GM19099 (cell line): Measurements from ENCODE around the gene PEX1.

ENCODE experiments used
- POLR2A ChIP-seq: IDR thresholded peaks from 3 replicates; pipeline ENCODE4 v1.6.1; 2011; ENCODE audit warnings: low read depth; ENCODE audit not compliant: insufficient read length; ENCODE audit errors: extremely low read depth

The PEX1 gene

DNA sequence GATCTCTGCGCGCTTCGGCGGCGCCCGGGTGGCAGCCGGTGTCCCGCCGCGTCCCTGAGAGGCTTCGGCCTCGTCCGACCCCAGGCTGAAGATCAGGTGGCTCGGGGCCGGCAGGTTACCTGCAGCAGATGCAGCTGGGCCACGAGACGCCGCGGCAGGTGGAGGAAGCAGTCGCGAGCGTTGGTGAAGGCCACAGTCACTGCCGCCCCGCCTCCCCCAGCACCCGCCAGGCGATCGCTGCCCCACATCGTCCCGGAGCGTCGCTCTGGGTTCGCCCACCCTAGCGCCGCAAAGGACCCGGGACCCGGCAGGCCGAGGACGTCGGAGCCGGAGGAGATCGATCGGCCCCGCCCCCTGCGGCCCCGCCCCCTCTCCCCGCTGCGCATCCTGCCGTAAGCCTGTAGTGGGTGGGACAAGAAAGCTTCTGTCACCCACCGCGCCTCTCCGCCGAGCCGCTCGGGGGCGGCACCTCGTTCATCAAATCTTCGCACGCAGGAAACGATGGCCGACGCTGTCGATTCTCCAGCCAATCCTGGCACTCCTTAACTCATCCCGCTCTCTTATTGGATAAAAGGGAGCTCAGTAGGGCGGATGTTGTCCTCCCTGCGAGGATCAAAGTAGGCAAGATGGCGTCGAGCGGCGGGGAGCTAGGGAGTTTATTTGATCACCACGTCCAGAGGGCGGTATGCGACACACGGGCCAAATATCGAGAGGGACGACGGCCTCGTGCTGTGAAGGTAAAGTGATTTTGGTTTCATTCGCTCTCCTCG, at the start of gene PEX1, which contains the start of gene RBM48:
PEX1 (minus strand) TSS at position 333 of the 770 bp plus-strand sequence; CDS start at position 248, 85 bp downstream.
RBM48 (plus strand) TSS at position 608 of the 770 bp plus-strand sequence; CDS start at position 627, 19 bp downstream.
- peak; percentile 83 for TF ChIP-seq POLR2A

- TF ChIP-seq POLR2A = no peak
Measured at GRCh38 chr7:92576296-92576695, 48.0 kb upstream of the PEX1 start.

DNA sequence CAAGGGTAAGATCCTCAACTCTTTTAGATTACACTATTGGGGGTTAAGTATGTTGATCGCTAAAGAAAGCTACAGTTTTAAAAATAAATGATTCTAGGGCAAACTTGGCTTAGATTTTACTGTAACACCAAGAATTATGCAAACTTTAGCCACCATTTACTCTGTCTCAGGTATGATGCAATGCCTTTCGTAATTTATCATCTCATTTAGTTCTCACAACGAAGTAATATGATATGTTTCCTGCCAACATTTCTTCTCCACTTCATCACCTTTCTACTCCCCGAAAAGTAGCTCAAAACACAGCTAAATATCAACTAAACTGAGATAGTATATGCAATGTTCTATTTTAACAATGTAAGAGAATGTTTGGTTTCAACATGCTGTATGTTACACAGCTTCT, 40.8 kb upstream of the PEX1 start:
- TF ChIP-seq POLR2A = no peak

DNA sequence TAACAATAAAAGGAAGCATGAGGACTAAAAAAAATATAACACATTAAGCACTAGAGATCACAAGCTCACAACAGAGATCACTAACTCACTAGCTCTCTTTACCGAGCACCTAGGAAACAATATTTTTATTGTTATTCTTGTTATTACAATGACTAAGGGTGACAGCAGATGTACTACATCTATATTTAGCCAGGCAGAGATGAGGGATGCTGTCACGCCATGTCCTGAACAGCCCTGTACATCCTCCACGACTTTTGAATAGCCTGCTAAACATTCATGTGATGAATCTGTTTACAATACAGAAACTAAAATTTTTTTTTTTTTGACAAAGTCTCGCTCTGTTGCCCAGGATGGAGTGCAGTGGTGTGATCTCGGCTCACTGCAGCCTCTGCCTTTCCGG, 39.1 kb upstream of the PEX1 start:
- no peak for TF ChIP-seq POLR2A

- no peak for TF ChIP-seq POLR2A
Measured at GRCh38 chr7:92563345-92563744, 35.0 kb upstream of the PEX1 start.

DNA sequence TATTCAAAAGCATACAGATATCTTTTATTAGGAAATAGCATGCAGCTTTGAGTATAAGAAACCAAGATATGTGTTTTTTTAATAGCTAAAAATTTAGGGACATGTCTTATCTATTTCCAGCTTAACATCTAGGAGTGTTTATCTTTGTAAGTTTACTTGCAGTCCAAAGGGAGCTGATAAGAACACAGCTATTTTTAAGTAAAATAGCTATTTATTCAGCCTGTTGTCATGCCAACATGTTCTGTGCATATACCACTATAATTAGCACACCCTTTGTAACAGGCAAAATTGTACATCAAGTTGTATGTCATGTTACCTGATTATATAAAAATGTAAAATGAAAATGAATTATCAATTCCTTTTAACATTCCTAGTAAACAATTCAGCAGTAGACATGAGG, 32.3 kb upstream of the PEX1 start:
- TF ChIP-seq POLR2A = no peak

DNA sequence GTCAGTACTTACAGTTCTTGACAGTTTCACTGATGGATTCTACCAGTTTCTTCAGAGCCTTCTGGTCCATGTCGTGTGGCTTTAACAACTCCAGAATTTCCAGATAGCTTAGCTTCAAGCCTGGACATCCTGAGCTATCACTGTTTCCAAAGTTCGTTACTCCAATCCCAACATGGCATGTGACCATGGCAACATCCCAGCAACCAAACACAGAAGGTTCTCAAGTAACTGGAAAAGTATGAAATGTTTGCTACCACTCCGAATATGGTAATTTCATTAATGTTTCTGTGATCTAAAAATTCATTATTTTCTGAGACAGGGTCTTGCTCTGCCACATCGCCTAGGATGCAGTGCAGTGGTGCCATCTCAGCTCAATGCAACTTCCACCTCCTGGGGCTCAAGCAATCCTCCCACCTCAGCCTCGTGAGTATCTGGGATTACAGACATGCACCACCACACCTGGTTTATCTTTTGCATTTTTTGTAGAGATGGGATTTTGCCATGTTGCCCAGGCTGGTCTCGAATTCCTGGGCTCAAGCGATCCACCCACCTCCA, 29.6 kb upstream of the PEX1 start:
- no peak for TF ChIP-seq POLR2A

DNA sequence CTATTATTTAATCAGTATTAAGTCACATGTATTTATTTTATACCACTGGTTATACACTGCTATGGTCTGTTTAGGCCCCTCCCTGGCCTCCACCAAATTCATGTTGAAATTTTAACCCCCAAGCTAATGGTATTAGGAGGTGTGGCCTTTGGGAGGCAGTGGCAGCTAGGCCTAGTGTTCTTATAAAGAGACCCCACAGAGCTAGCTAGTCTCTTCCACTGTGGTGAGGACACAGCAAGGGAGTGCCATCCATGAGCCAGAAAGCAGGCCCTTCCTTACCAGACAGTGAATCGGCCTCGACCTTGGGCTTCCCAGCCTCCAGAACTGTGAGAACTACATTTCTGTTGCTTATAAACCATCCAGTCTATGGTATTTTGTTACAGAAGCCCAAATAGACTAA, 28.9 kb upstream of the PEX1 start:
- TF ChIP-seq POLR2A = no peak

DNA sequence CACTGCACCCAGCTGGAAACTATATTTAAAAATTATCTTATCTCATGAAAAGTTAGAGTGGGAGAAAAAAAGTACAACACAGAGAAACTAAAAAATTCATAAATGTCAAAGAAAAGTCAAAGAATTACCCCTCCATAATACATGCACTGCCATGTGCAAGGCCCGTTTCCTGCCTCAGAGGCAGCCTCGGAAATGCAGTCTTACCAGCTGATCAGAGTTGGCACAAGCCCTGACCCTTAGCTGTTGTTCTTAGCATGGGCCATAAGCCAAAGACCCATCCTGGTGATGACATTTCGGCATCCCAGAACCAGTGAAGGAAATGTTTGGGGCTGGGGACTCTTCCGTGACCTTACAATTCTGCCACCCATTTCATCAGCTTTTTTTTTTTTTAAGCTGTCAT, 21.9 kb upstream of the PEX1 start:
- TF ChIP-seq POLR2A = no peak

- TF ChIP-seq POLR2A = no peak
Measured at GRCh38 chr7:92547579-92547978, 19.3 kb upstream of the PEX1 start.

DNA sequence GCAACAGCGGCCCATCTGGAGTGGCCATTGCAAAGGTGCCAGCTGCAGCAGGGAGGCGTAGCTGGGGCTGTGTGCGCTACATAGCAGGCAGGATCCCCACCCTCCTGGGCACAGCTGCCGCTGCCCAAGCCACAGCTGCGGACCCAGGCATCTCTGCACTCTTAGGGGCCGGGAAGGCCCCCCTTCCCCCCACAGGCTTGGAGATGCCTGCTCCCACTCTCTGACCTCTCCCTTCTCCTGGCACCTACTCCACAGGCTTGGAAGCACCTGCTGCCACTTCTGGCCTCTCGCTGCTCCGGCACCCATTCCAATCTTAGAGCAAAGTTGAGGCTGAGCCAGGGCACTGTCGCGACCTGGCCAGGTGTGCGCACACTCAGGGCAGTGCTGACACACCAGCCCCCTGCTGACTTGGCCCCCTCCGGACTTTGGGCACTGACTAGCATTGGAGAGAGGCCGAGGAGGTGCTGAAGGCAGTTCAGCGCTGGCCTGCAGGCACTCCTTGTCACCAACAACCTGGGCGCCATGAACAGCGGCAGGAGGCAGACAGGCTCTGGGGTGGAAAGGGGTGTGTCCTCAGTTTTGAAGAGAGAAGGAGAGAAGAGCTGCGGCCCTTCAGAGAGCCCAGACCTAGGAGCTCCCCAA, 18.7 kb upstream of the PEX1 start:
- TF ChIP-seq POLR2A = no peak

DNA sequence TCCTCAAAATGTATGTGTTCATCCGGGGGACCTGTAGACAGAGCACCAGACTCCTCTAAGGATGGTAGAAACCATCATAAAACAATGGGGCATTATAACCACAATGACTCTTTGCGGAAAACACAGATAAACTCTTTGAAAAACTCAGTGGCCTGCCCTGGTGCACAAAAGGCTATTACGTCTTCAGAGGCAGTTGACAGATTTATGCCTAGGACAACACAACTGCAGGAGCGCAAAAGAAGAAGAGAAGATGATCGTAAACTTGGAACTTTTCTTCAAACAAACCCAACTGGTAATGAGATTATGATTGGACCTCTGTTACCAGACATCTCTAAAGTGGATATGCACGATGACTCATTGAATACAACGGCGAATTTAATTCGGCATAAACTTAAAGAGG, 6.3 kb upstream of the PEX1 start:
- TF ChIP-seq POLR2A = no peak

- TF ChIP-seq POLR2A = no peak
Measured at GRCh38 chr7:92528958-92529264, 591 bp upstream of the PEX1 start.

GRCh38 chr7:92527300-92528187, 776 bp downstream of the PEX1 start:
- no peak for TF ChIP-seq POLR2A

- no peak for TF ChIP-seq POLR2A
Measured at GRCh38 chr7:92523110-92523509, 5.2 kb downstream of the PEX1 start.
